Neural cell (in vitro differentiated cells): ENCODE results near the gene RBM33. TPM values are rescaled to one million over a fixed set of nuclear protein-coding genes. Genes with fewer than 3 reads are reported as not detected.

ENCODE experiments used
- H2AFZ ChIP-seq: fragments of 200-600, 300-800 bp; sonication (generic), shearing (Covaris generic); 2 replicates; pipeline ENCODE4 v1.6.0; 2014; ENCODE audit warnings: low read depth, mild to moderate bottlenecking, antibody characterized with exemption, low read length, moderate library complexity
- H3F3A ChIP-seq: fragments of 200-600 bp; shearing (Covaris generic); 2 replicates; pipeline ENCODE4 v1.6.1; 2016; ENCODE audit warnings: mild to moderate bottlenecking, moderate library complexity, mixed read lengths, antibody characterized with exemption, low read length; ENCODE audit not compliant: insufficient read depth, poor library complexity, severe bottlenecking
- H3K27ac ChIP-seq: fragments of 200-600, 300-800 bp; sonication (generic), shearing (Covaris generic); 2 replicates; pipeline ENCODE4 v1.5.1; 2014; ENCODE audit warnings: mild to moderate bottlenecking, low read length, moderate library complexity
- H3K27me3 ChIP-seq: fragments of 300-800, 200-600 bp; sonication (generic), shearing (Covaris generic); 2 replicates; pipeline ENCODE4 v1.6.0; 2014; ENCODE audit warnings: mild to moderate bottlenecking, low read depth, low read length, moderate library complexity; ENCODE audit not compliant: insufficient read depth
- H3K36me3 ChIP-seq: fragments of 300-800, 200-600 bp; sonication (generic), shearing (Covaris generic); 2 replicates; pipeline ENCODE4 v1.5.1; 2014; ENCODE audit warnings: mild to moderate bottlenecking, antibody characterized with exemption, low read length, moderate library complexity; ENCODE audit not compliant: insufficient read depth
- H3K4me2 ChIP-seq: fragments of 300-800, 200-600 bp; sonication (generic), shearing (Covaris generic); 2 replicates; pipeline ENCODE4 v1.6.0; 2014; ENCODE audit warnings: mild to moderate bottlenecking, low read length
- H3K4me3 ChIP-seq: fragments of 300-800, 200-600 bp; sonication (generic), shearing (Covaris generic); 2 replicates; pipeline ENCODE4 v1.5.1; 2014; ENCODE audit warnings: mild to moderate bottlenecking, low read length, moderate library complexity
- H3K79me2 ChIP-seq: fragments of 200-600 bp; shearing (Covaris generic); replicated peaks from 2 replicates; pipeline ENCODE4 v1.6.0; 2014; ENCODE audit warnings: mild to moderate bottlenecking, low read length, moderate library complexity; ENCODE audit not compliant: insufficient read depth
- H3K9ac ChIP-seq: fragments of 300-800, 200-600 bp; sonication (generic), shearing (Covaris generic); 2 replicates; pipeline ENCODE4 v1.6.1; 2016; ENCODE audit warnings: mild to moderate bottlenecking, low read length, mixed read lengths
- H3K9me2 ChIP-seq: fragments of 200-600 bp; shearing (Covaris generic); 2 replicates; pipeline ENCODE4 v1.6.1; 2016; ENCODE audit warnings: mild to moderate bottlenecking, low read length, mixed read lengths; ENCODE audit not compliant: insufficient read depth
- H3K9me3 ChIP-seq: fragments of 200-600, 300-800 bp; sonication (generic), shearing (Covaris generic); 2 replicates; pipeline ENCODE4 v1.6.1; 2016; ENCODE audit warnings: mild to moderate bottlenecking, mixed run types, low read length, moderate library complexity, mixed read lengths
- H4K20me1 ChIP-seq: fragments of 200-600 bp; shearing (Covaris generic); 2 replicates; pipeline ENCODE4 v1.6.1; 2016; ENCODE audit warnings: mild to moderate bottlenecking, mixed run types; ENCODE audit not compliant: insufficient read depth
- EP300 ChIP-seq: fragments of 450-650 bp; conservative IDR thresholded peaks from 2 replicates; pipeline ENCODE4 v1.6.1; 2014; ENCODE audit warnings: antibody characterized with exemption, mild to moderate bottlenecking, moderate library complexity; ENCODE audit not compliant: poor library complexity, severe bottlenecking
- EZH2 ChIP-seq: fragments of 200-600, 300-800 bp; shearing (Covaris generic), sonication (generic); IDR thresholded peaks from 2 replicates; pipeline ENCODE4 v1.6.1; 2014; ENCODE audit warnings: antibody characterized with exemption, low read length, borderline replicate concordance, mild to moderate bottlenecking; ENCODE audit not compliant: insufficient read depth, poor library complexity, severe bottlenecking
- MXI1 ChIP-seq: fragments of 450-650 bp; conservative IDR thresholded peaks from 2 replicates; pipeline ENCODE4 v1.6.1; 2014; ENCODE audit warnings: antibody characterized with exemption, mild to moderate bottlenecking; ENCODE audit not compliant: poor library complexity, severe bottlenecking
- POLR2AphosphoS5 ChIP-seq: IDR thresholded peaks from 2 replicates; pipeline ENCODE4 v1.6.1; 2012
- RAD21 ChIP-seq: fragments of 450-650 bp; conservative IDR thresholded peaks from 2 replicates; pipeline ENCODE4 v1.6.1; 2014; ENCODE audit warnings: antibody characterized with exemption, mild to moderate bottlenecking, moderate library complexity
- SMC3 ChIP-seq: fragments of 450-650 bp; conservative IDR thresholded peaks from 2 replicates; pipeline ENCODE4 v1.6.1; 2014; ENCODE audit warnings: antibody characterized with exemption, mild to moderate bottlenecking, moderate library complexity; ENCODE audit not compliant: poor library complexity
- TAF1 ChIP-seq: IDR thresholded peaks from 2 replicates; pipeline ENCODE4 v1.6.1; 2012; ENCODE audit warnings: low read depth
- polyA plus RNA-seq: library from polyadenylated mRNA; depleted of rRNA; stranded (reverse); fragments of >200 nt; gene quantifications from 2 replicates; pipeline ENCODE4 v1.2.3, GENCODE V29; 2014
- TF ChIP-seq, protein P1 (sequence below): IDR thresholded peaks from 2 replicates; pipeline ENCODE4 v1.6.1; 2012; ENCODE audit warnings: borderline replicate concordance
- TF ChIP-seq, protein P2 (sequence below): fragments of 450-650 bp; IDR thresholded peaks from 2 replicates; pipeline ENCODE4 v1.5.1; 2014; ENCODE audit warnings: antibody characterized with exemption, mild to moderate bottlenecking, moderate library complexity; ENCODE audit not compliant: poor library complexity, severe bottlenecking

The RBM33 gene
- polyA plus RNA-seq, 1 donor from 2014 or later: 53.2 TPM

DNA sequence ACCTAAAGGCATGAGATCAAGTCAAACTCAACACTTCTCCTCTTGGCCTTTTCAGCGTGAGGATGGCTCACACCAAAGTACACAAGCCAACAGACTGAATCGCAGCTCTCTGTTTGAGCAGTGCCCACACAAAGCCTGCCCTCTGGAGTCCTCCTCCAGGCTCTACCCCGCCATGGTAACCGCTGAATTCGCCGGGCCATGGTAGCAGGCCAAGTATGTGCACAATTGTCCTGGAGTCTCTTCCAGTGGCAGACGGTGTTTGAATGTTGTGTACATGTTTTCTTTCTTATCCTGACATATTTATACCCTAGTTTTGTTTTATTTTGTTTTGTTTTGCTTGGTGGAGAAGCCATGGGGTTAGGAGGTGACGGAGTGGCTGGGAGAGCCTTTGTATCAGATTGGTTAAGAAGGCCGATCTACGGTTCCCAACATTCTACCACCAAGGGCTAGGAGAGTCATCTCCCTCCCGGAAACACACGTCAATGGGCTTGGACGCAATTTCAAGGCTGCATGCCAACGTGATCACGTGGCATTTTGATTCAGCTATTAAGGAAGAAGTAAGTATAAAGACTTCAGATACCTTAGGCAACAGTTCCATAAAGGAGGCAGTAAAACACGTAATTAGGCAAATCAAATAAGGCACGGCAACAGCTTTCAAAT, 179.9 kb downstream of the RBM33 start:
- H3K9me3 ChIP-seq: no peaks in the 10 kb centered on the region
- H3K4me3 ChIP-seq: no peak overlapping the region
- H3F3A ChIP-seq: no peaks in the 10 kb centered on the region
- H3K27ac ChIP-seq: no peak overlapping the region
- no peak overlapping the region for H2AFZ ChIP-seq
- H3K9ac ChIP-seq: no peak overlapping the region
- no peaks in the 10 kb centered on the region for H3K9me2 ChIP-seq
- no peaks in the 10 kb centered on the region for H3K79me2 ChIP-seq
- no peak overlapping the region for H3K4me2 ChIP-seq
- no peaks in the 10 kb centered on the region for H3K36me3 ChIP-seq
- TF ChIP-seq EP300 (no peak), MXI1 (no peak), TAF1 (no peak), POLR2AphosphoS5 (no peak), RAD21 (no peak), EZH2 (no peak), SMC3 (no peak)
- TF ChIP-seq, protein P1, sequence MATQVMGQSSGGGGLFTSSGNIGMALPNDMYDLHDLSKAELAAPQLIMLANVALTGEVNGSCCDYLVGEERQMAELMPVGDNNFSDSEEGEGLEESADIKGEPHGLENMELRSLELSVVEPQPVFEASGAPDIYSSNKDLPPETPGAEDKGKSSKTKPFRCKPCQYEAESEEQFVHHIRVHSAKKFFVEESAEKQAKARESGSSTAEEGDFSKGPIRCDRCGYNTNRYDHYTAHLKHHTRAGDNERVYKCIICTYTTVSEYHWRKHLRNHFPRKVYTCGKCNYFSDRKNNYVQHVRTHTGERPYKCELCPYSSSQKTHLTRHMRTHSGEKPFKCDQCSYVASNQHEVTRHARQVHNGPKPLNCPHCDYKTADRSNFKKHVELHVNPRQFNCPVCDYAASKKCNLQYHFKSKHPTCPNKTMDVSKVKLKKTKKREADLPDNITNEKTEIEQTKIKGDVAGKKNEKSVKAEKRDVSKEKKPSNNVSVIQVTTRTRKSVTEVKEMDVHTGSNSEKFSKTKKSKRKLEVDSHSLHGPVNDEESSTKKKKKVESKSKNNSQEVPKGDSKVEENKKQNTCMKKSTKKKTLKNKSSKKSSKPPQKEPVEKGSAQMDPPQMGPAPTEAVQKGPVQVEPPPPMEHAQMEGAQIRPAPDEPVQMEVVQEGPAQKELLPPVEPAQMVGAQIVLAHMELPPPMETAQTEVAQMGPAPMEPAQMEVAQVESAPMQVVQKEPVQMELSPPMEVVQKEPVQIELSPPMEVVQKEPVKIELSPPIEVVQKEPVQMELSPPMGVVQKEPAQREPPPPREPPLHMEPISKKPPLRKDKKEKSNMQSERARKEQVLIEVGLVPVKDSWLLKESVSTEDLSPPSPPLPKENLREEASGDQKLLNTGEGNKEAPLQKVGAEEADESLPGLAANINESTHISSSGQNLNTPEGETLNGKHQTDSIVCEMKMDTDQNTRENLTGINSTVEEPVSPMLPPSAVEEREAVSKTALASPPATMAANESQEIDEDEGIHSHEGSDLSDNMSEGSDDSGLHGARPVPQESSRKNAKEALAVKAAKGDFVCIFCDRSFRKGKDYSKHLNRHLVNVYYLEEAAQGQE: no peak
- TF ChIP-seq, protein P2, sequence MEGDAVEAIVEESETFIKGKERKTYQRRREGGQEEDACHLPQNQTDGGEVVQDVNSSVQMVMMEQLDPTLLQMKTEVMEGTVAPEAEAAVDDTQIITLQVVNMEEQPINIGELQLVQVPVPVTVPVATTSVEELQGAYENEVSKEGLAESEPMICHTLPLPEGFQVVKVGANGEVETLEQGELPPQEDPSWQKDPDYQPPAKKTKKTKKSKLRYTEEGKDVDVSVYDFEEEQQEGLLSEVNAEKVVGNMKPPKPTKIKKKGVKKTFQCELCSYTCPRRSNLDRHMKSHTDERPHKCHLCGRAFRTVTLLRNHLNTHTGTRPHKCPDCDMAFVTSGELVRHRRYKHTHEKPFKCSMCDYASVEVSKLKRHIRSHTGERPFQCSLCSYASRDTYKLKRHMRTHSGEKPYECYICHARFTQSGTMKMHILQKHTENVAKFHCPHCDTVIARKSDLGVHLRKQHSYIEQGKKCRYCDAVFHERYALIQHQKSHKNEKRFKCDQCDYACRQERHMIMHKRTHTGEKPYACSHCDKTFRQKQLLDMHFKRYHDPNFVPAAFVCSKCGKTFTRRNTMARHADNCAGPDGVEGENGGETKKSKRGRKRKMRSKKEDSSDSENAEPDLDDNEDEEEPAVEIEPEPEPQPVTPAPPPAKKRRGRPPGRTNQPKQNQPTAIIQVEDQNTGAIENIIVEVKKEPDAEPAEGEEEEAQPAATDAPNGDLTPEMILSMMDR: no peak
- peaks cover 2% of the 10 kb centered on the region for H3K27me3 ChIP-seq
- no peaks in the 10 kb centered on the region for H4K20me1 ChIP-seq

DNA sequence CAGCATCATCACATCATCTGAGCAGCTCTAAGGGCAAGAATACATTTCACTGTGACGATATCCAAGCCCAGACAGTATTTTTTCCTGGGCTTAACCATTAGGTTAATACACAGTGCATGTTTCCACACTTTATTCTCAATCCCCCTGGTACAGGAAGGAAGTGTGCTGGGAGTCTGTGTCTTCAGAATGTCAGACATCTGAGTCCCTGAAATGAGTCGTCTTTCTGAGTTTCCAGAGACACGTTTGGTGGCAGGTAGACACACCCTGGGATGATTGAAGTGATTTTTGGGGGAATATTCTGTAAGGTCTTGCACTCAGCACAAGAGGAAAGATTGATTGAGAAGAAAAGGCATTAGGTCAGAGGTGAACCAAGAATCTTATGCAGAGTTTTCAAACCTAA, 180.9 kb downstream of the RBM33 start:
- Histone ChIP-seq H3K4me3 (no peak overlapping the region), H3K27ac (no peak overlapping the region), H3K36me3 (no peaks in the 10 kb centered on the region), H3K4me2 (no peak overlapping the region), H2AFZ (no peak overlapping the region), H3K79me2 (no peaks in the 10 kb centered on the region), H3K9me3 (no peaks in the 10 kb centered on the region), H3K27me3 (peaks cover 2% of the 10 kb centered on the region), H3K9ac (no peak overlapping the region), H3F3A (no peaks in the 10 kb centered on the region), H4K20me1 (no peaks in the 10 kb centered on the region), H3K9me2 (no peaks in the 10 kb centered on the region)
- TF ChIP-seq POLR2AphosphoS5 (no peak), TAF1 (no peak), RAD21 (no peak), EZH2 (no peak), SMC3 (no peak), MXI1 (no peak), EP300 (no peak)
- TF ChIP-seq, protein P1: no peak
- TF ChIP-seq, protein P2: no peak
